ENCODE measurements around the gene FAM184B.

The FAM184B gene

GRCh38 chr4:17709763-17710068, 71.7 kb downstream of the FAM184B start:
- no peak for DNase-seq (ENCODE audit: low read depth)

GRCh38 chr4:17708992-17709762, 72.2 kb downstream of the FAM184B start:
- DNase-seq (ENCODE audit: low read depth) = no peak
- TF ChIP-seq CTCF (conservative IDR thresholded peaks at IDR 0.05; ENCODE audit: low read length) = no peak

More at GRCh38 chr4:17709763-17710068, 71.7 kb downstream of the FAM184B start:
- TF ChIP-seq CTCF (conservative IDR thresholded peaks at IDR 0.05; ENCODE audit: low read length) = no peak
- H3K4me3 ChIP-seq (ENCODE audit: low read length) = no peak overlapping the region

GRCh38 chr4:17707671-17708070, 73.8 kb downstream of the FAM184B start:
- TF ChIP-seq CTCF (conservative IDR thresholded peaks at IDR 0.05; ENCODE audit: low read length) = no peak
- DNase-seq (ENCODE audit: low read depth) = no peak
- H3K4me3 ChIP-seq (ENCODE audit: low read length) = no peak overlapping the region

More at GRCh38 chr4:17708992-17709762, 72.2 kb downstream of the FAM184B start:
- no peak overlapping the region for H3K4me3 ChIP-seq (ENCODE audit: low read length)

GRCh38 chr4:17705107-17705506, 76.3 kb downstream of the FAM184B start:
- H3K4me3 ChIP-seq (ENCODE audit: low read length) = no peak overlapping the region
- no peak for DNase-seq (ENCODE audit: low read depth)
- no peak for TF ChIP-seq CTCF (conservative IDR thresholded peaks at IDR 0.05; ENCODE audit: low read length)

GRCh38 chr4:17704020-17704650, 77.3 kb downstream of the FAM184B start:
- no peak for TF ChIP-seq CTCF (conservative IDR thresholded peaks at IDR 0.05; ENCODE audit: low read length)
- DNase-seq (ENCODE audit: low read depth) = peak; percentile 21
- H3K4me3 ChIP-seq (ENCODE audit: low read length) = no peak overlapping the region

- TF ChIP-seq CTCF (conservative IDR thresholded peaks at IDR 0.05; ENCODE audit: low read length) = no peak
These were observed 78.8 kb downstream of the FAM184B start for GRCh38 chr4:17702641-17703040.

GRCh38 chr4:17701882-17702281, 79.5 kb downstream of the FAM184B start:
- H3K4me3 ChIP-seq (ENCODE audit: low read length) = no peak overlapping the region
- no peak for TF ChIP-seq CTCF (conservative IDR thresholded peaks at IDR 0.05; ENCODE audit: low read length)
- DNase-seq (ENCODE audit: low read depth) = no peak

More at GRCh38 chr4:17702641-17703040, 78.8 kb downstream of the FAM184B start:
- no peak overlapping the region for H3K4me3 ChIP-seq (ENCODE audit: low read length)
- DNase-seq (ENCODE audit: low read depth) = no peak

All from AG10803 (cell line).